SK-MEL-5 (cell line): Measurements from ENCODE around the gene RNF220. TPM values are rescaled to one million over a fixed set of nuclear protein-coding genes. Genes with fewer than 3 reads are reported as not detected.

Source experiments
- DNase-seq: peaks from one replicate; pipeline ENCODE4 v3.0.0-alpha.2; 2016; ENCODE audit warnings: low read depth, low spot score
- in situ Hi-C: cut with HindIII; loops from 2 replicates; pipeline ENCODE4 v1.10.0; 2016; ENCODE audit warnings: low sequenced_read_pairs, high pct_unique_total_duplicates, low pct_unique_long_range_greater_than_20kb
- polyA plus RNA-seq, 2 experiments: library from polyadenylated mRNA; depleted of rRNA; stranded (reverse); fragments of >200 nt; gene quantifications; 2 replicates each; pipeline ENCODE4 v1.2.3, GENCODE V29; 2015
- total RNA-seq: library from RNA; depleted of rRNA; stranded (reverse); fragments of >200 nt; shearing (Covaris generic); gene quantifications from 2 replicates; pipeline ENCODE4 v1.2.3, GENCODE V29; 2014; rRNA removed

The RNF220 gene
- total RNA-seq, result 60.9 and 68.8 TPM in 2 replicates
- polyA plus RNA-seq (2015; cell fraction: cytosol; rRNA removed), result 150 and 172 TPM in 2 replicates
- polyA plus RNA-seq (2015; cell fraction: nucleus; rRNA removed), result 90.3 and 102 TPM in 2 replicates

DNA sequence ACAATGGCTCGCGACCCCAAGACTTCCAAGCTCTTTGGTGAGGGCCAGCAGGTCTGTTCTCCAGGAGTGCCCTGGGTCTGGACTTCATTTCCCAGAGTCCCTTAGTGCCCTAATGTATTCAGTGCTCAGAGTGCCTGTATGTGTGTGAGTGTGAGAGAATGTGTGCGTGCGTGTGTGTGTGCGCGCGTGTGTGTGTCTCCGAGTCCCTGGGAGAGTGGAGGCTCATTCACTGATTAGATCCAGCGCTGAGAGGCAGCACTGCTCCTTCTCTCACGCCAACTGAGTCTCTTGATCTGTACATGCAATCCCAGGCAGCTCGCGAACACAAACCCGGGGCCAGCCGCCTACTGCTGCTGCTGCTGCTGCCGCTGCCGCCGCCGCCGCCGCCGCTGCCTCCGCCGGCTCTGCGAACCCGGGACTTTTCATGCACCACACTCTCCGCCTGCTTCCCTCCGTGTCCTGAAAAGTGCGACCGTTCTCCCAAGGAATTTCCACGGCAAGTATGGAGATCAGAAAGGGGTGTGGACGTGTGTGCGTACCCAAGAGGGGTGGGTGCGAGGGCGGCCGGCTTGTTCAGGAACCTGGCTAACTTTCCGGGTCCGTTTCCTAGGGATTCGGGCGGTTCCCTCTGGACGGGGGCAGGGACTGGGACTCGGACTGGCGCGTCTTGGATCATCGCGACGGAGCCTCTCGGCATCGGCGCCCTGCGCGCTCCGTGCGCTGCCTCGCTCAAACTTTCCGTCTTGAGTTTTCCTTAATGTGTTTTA is at the start of gene RNF220:
Gene RNF220 (plus strand): TSS at position 225 of the 767 bp plus-strand sequence.
- in situ Hi-C loops, result no loop called here
- peak; percentile 82 for DNase-seq

DNA sequence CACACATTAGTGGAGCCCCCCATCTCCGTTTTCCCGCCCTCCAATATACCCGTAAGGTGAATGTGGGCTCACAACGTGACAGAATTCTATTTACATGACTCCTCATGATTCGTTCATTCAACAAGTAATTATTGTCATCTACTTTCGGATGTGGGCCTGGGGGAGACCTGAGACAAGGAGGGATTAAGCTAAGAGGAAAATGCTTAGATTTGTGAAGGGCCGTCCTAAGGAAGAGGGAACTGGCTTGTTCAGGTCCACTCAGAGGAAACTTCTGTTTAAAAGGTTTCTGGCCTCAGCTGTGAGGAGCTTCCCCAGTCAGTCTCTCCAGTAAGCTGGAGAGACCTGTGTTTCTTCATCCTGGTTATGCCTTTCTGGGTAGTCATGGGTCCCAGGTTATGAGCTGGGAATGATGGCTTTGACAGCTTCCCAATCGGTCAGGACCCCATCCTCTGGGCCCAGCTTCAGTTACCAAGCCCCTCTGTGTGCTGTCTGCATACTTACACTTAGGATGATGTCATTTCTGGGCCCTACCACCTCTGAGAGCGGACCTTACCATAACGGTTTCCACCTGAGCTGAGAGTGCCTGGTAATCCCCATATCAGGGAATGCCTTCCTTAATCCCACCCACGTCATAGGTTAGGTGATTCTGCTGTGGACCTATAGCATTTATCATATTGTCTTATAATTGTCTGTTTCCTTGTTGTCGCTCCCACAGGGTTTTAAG is 49.3 kb upstream of the RNF220 start:
- in situ Hi-C loops, result no loop called here
- DNase-seq, result no peak

DNA sequence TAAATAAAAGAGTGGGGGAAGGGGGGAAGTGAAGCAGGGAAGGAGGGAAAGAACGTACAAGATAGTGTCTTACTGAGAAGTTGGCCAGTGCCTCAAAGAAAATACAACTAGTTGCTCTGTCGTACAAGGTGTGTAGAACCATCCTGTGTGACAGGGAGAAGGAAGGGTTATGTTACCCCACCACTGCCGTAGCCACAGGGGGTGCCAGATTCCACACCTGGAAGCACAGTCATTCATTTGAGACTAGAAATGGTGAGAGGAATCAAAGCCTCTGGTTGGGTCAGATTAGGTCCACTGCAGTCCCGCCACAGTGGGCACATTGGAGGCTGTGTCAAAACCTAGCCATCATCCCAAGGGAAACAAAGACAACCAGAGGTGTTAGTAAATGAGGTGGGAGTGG is 47.3 kb upstream of the RNF220 start:
- DNase-seq, result no peak
- in situ Hi-C loops, result no loop called here

DNA sequence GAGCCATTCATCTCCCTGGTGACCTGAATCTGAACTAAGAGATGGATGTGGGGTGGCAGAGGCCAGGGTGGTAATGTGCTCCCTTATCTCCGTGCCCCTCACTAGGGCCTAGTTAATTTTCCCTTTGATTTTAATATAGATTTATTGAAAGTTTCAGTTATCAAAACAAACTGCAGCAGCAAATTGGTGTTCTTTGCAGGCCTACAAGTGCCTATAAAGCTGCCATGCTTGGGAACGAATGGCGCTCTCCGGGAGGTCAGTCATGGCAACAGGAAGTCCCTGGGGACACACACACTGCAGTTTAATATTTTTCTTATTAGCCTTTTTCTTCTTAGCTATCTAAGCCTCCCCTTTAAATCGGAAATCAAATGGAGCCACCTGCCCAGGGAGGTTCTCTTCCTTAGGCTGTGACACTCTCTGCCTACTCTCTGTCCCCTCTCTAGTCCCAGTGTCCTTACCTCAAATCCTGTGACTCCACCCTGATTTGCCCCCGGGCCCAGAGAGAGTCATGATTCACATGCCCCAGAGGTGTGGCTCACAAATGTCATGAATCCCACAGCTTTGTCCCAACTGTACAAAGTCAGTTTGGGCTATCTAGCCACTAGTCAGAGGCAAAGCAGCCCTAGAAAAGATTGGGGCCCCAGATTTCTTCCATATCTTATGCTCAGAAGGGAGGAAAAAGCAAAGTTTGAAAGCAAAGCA is 45.7 kb upstream of the RNF220 start:
- DNase-seq, result peak; percentile 15
- in situ Hi-C loops, result no loop called here

DNA sequence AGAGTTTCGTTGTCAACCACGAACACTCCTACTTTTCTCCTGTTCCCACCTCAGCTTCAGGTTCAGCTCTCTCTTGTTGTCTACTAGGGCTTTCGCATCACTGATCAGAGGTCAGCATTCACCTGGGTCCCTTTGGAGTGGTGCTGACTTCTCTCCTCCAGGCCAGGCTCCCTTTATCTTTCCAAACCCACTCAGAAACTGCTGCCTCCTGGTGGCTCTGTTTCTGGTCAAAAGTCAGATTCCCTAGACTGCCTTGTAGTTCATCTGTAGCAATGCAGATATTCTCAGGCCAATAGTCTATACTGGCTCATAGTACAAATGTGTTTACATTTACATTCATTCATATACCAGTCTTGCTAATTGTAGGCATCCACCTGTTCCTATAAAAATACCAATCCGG is 43.6 kb upstream of the RNF220 start:
- DNase-seq, result peak; percentile 31
- in situ Hi-C loops, result no loop called here

DNA sequence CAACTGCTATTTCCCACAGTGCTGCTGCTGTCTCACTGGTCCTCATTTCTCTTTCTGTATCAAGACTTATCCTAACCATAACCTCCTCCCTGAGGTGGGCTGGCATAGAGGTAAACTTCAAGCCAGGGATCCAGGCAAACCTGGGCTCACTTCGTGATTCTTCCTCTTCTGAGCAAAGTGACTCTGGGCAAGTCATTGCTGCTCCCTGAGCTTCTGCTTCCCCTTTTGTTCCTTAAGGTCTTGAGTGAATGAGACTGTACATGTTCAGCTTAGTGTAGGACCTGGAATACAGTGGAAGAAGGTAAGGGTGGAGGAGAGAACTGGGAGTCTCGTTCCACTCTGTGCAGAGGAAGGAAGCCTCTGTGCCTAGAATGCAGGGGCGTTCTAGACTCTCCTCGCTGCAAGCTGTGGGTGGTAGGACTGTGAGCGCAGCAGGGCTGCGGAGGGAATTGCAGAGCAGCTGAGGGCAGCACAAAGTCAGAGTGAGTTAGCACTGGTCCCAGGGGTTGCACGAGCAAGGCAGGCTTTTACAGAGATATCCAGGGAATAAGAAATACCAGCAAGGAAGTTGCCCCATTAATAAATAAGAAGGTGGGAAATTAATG is 38.6 kb upstream of the RNF220 start:
- in situ Hi-C loops, result no loop called here
- no peak for DNase-seq

DNA sequence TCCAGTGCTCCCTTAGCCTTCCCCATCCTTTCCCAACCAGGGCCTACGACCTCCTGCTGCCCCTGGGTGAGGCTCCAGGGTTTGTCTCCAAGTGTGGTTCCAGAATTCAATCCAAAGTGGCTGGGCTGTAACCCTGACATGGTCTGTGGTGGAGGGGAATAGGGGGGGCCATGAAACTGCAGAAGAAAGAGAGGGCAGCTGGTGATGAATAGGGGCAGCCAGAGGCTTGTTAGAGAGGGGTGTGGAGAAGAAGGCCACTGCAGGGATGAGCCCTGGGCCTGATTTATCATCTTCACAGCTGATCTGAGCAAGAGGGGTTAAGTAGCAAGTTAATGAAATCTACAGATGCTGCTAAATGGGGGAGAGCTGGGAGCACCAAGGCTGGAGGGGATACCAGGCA is 37.1 kb upstream of the RNF220 start:
- DNase-seq, result no peak
- in situ Hi-C loops, result no loop called here

DNA sequence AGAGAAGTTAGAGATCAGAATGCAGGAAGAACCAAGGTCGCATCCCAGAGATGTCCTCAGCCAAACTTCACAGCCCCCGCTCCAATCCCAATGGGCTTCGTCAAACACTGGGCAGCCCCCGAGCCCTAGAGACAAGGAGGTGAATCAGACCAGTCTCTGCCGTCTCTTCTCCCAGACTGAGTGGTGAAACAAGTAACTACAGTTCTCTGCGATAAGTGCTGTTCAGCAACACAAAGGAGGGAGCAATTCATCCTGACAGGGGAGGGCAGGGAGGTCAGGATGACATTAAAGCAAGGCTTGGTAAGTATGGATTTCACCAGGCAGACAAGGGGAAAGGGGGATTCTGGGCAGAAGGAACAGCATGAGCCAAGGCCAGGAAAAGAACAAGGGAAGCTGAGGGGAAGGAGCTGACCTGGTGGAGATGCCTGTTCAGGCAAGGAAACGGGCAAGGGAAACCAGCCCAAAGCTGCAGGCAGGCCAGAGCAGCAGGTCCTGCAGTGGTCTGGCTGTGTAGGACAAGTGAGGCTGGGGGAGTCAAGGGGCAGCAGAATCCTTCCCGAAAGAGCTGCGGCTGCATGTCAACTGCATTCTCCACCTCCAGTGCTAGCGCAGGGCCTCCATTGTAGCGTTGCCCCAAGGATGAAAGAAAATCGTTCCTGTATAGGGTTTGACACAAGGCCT is 36.4 kb upstream of the RNF220 start:
- no peak for DNase-seq
- in situ Hi-C loops, result no loop called here

DNA sequence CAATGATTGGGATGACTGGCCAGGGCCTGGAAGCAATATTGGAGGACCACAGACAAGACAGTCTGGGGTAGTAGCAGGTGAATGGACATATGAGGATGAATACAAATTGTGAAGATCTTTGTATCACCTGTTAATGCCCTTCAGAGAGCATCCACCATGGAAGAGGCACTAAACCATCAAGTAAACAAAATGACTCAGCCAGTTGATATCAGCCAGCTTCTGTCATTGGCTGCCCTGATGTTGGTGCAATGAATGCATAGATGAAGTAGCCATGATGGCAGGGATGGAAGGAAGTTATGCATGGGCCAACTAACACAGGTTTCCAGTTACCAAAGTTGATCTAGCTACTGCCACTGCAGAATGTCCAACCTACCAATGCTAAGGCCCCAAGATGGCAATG is 33.8 kb upstream of the RNF220 start:
- in situ Hi-C loops, result no loop called here
- DNase-seq, result no peak

DNA sequence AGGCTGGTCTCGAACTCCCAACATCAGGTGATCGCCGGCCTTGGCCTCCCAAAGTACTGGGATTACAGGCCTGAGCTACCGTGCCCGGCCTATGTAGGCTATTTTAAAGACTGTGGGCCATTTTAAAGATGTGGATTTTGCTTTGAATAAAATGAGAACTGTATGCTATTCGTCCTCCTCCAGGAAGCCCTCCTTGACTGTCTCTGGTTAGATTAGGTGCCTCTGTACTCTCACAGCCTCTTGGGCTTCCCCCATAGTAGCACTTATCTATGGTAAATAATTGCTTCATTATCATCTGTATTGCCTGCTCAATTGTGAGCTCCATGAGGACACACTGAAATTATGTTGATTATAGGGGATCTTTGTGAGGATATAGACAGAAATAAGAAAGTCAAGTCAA is 29.5 kb upstream of the RNF220 start:
- no peak for DNase-seq
- in situ Hi-C loops, result no loop called here

DNA sequence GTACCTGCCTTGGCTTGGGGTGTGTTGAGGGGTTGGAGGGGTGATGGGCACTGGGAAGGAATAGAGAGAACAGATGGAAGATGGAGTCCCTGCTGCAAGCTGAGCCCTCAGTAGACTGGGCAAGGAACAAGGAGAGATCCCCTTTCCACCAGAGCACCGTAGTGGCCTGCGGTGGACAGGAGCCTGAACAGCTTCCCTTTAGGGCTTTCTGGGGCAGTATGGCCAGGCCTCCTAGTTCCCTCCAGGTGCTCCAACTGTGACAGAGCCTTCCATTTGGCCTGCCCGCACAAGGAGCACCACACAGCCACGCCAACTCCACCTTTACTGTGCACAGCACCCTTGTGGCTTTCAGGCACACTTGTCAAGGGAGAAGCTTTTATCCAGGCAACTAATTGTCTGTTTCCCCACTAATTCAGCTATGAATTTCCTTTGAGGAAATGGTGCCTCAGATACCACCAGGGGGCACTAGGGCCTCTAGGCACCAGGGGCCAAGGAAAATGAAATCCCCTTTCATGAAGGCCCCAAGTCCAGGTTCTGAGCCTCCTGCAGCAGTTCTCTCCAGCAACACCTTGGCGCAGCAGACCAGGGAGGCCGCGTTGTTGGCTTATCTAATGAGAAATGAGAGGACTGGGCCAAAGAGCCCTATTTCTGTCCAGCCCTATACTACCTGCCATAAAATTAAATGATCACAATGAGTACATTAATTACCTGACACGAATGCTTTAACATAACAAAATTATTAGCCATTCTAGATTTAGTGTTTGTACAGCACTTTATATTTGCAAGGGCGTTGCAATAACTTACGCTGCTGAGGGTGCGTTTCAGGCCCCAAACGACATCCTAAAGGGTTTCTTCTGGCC is 26.9 kb upstream of the RNF220 start:
- in situ Hi-C loops, result no loop called here

DNA sequence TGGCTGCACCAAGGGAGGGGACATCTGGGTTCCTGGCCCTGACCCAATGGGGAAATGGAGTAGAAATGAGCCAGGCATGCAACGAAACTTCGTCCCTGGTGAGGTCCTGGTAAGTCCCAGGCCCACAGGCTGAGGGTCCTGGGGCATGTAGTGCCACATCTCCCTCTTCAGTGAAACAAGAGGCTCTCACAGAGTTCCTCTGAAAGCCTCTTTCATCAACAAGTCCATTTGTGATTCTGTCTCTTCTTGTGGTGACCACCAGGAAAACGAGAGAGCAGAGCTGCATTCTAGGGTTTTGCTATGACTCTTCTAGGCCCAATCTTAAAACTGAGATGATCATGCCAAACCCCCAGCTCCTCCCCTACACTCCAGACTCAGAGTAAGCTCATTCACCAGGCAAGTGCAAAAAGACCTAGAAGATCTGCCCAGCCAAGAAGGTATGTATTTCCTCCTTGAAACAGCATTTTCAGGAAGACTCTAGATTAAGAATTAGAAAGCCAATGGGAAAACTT is 24.3 kb upstream of the RNF220 start:
- in situ Hi-C loops, result no loop called here
- no peak for DNase-seq

More for the DNA sequence above, 26.9 kb upstream of the RNF220 start:
- DNase-seq, result peak; percentile 70

DNA sequence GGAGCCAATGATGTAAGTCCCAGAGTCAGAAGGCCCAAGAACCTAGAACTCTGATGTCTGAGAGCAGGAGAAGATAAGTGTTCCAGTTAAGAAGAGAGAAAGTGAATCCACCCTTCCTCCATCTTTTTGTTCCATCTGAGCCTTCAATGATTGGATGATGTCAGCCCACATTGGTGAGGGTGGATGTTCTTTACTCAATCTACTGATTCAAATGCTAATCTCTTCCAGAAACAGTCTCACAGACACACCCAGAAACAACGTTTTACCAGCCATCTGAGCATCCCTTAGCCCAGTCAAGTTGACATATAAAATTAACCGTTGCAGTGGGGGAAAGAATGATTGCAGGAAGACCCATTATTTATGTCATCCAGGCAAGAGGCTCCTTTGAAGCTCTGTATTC is 16.5 kb upstream of the RNF220 start:
- in situ Hi-C loops, result no loop called here
- no peak for DNase-seq

DNA sequence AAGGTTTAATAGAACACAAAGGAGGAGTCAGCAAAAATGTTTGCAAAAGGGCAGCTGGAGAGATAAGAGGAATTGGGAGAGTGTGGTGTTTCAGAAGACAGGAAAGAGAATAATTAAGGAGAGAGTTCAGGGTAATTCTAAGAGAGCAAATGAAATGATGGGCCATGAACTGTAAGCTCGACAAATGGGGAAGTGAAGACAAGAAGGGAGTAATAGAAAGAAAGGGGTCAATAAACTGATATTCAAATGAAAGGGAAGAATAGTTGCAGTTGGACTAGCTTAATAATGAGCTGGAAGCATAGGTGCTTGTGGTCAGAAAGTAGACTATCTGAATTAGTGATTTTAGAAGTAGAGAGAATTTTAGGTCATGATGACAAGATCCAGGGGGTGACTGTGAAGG is 15.6 kb upstream of the RNF220 start:
- in situ Hi-C loops, result no loop called here

DNA sequence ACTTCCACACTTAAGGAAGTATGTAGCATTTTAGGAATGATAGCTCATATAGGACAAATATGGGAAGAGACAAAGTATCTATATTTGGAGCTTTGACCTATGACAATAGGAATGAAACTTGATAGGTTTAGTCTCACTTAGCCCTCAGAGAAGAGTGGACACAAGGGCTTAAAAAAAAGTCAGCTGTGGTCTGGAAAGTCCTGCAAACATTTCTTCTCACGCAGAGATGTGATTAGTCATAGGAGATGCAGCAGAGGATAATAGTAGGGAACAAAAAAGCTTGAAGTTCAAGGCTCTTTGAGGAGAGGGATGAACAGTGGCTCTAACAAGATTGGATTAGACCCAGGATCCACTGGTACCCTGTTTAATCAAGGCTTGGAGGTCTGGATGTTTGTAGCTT is 14.8 kb upstream of the RNF220 start:
- no peak for DNase-seq
- in situ Hi-C loops, result no loop called here

More for the DNA sequence above, 15.6 kb upstream of the RNF220 start:
- no peak for DNase-seq
